Liver (tissue), 9 donors: ENCODE measurements around the gene FAM161B. TPM values are rescaled to one million over a fixed set of nuclear protein-coding genes. Genes with fewer than 3 reads are reported as not detected.

ENCODE experiments used
- DNase-seq: peaks from one replicate; pipeline ENCODE4 v3.0.0-alpha.2; 2017; ENCODE audit warnings: low spot score
- H3K27ac ChIP-seq, 2 donors: one replicate each; pipeline ENCODE4 v1.7.0; 2013; ENCODE audit warnings: inconsistent platforms in 2 of 2, low read length in 2 of 2, control low read depth in 1 of 2, low read depth in 1 of 2, mild to moderate bottlenecking in 1 of 2
- H3K27me3 ChIP-seq, 4 donors: one replicate each; pipeline versions ENCODE4 v1.6.1 to v1.7.0; 2013; ENCODE audit warnings: low read length in 3 of 4, inconsistent platforms in 1 of 4, mild to moderate bottlenecking in 1 of 4, moderate library complexity in 1 of 4; ENCODE audit not compliant: control insufficient read depth in 4 of 4, insufficient read depth in 4 of 4
- H3K36me3 ChIP-seq, 4 donors: one replicate each; pipeline versions ENCODE4 v1.6.1 to v1.7.0; 2013; ENCODE audit warnings: low read length in 3 of 4, mild to moderate bottlenecking in 3 of 4, low read depth in 1 of 4, moderate library complexity in 1 of 4; ENCODE audit not compliant: control insufficient read depth in 4 of 4, insufficient read depth in 3 of 4
- H3K4me1 ChIP-seq, 4 donors: one replicate each; pipeline versions ENCODE4 v1.6.1 to v1.7.0; 2013; ENCODE audit warnings: low read length in 3 of 4, mild to moderate bottlenecking in 3 of 4, moderate library complexity in 1 of 4; ENCODE audit not compliant: control insufficient read depth in 4 of 4, insufficient read depth in 4 of 4
- H3K4me3 ChIP-seq, 3 donors: one replicate each; pipeline versions ENCODE4 v1.6.1 to v1.7.0; 2013; ENCODE audit warnings: low read length in 3 of 3, control low read depth in 1 of 3, low read depth in 1 of 3, mild to moderate bottlenecking in 1 of 3
- H3K9ac ChIP-seq, 2 donors: one replicate each; pipeline ENCODE4 v1.7.0; 2013; ENCODE audit warnings: low read length in 2 of 2, mild to moderate bottlenecking in 2 of 2, moderate library complexity in 2 of 2, control low read depth in 1 of 2, low read depth in 1 of 2
- H3K9me3 ChIP-seq, 4 donors: one replicate each; pipeline versions ENCODE4 v1.6.1 to v1.7.0; 2013; ENCODE audit warnings: low read length in 3 of 4; ENCODE audit not compliant: control insufficient read depth in 4 of 4
- ATF3 ChIP-seq: IDR thresholded peaks from 2 replicates; pipeline ENCODE4 v1.6.1; 2016; ENCODE audit warnings: antibody characterized with exemption
- EGR1 ChIP-seq, 2 donors: IDR thresholded peaks; 2 replicates each; pipeline ENCODE4 v1.6.1; 2016 to 2018; ENCODE audit warnings: antibody characterized with exemption in 2 of 2, low read depth in 2 of 2
- FOXA1 ChIP-seq: IDR thresholded peaks from 2 replicates; pipeline ENCODE4 v1.6.1; 2016; ENCODE audit warnings: antibody characterized with exemption
- FOXA2 ChIP-seq: IDR thresholded peaks from 2 replicates; pipeline ENCODE4 v1.6.1; 2016; ENCODE audit warnings: antibody characterized with exemption
- GABPA ChIP-seq, 2 donors: IDR thresholded peaks in 1 of 2; conservative IDR thresholded peaks in 1 of 2; 2 replicates each; pipeline ENCODE4 v1.6.1; 2016; ENCODE audit warnings: antibody characterized with exemption in 2 of 2, mild to moderate bottlenecking in 1 of 2, moderate library complexity in 1 of 2
- HNF4A ChIP-seq, 2 donors: conservative IDR thresholded peaks; 2 replicates each; pipeline ENCODE4 v1.6.1; 2016; ENCODE audit warnings: antibody characterized with exemption in 2 of 2, mild to moderate bottlenecking in 2 of 2
- HNF4G ChIP-seq: IDR thresholded peaks from 2 replicates; pipeline ENCODE4 v1.6.1; 2016; ENCODE audit warnings: antibody characterized with exemption
- JUND ChIP-seq, 2 donors: IDR thresholded peaks; 2 replicates each; pipeline ENCODE4 v1.6.1; 2016; ENCODE audit warnings: antibody characterized with exemption in 2 of 2
- MAX ChIP-seq: IDR thresholded peaks from 2 replicates; pipeline ENCODE4 v1.6.1; 2016; ENCODE audit warnings: antibody characterized with exemption
- RAD21 ChIP-seq, 2 donors: IDR thresholded peaks; 2 replicates each; pipeline ENCODE4 v1.6.1; 2016; ENCODE audit warnings: antibody characterized with exemption in 2 of 2, mild to moderate bottlenecking in 2 of 2
- REST ChIP-seq: IDR thresholded peaks from 2 replicates; pipeline ENCODE4 v1.6.1; 2016; ENCODE audit warnings: antibody characterized with exemption, mild to moderate bottlenecking
- RXRA ChIP-seq, 2 donors: IDR thresholded peaks; 2 replicates each; pipeline ENCODE4 v1.6.1; 2017 to 2018; ENCODE audit warnings: antibody characterized with exemption in 2 of 2, mild to moderate bottlenecking in 1 of 2
- TAF1 ChIP-seq: conservative IDR thresholded peaks from 2 replicates; pipeline ENCODE4 v1.6.1; 2016; ENCODE audit warnings: antibody characterized with exemption, mild to moderate bottlenecking
- YY1 ChIP-seq: IDR thresholded peaks from 2 replicates; pipeline ENCODE4 v1.6.1; 2016; ENCODE audit warnings: antibody characterized with exemption, mild to moderate bottlenecking
- ZBTB33 ChIP-seq: IDR thresholded peaks from 2 replicates; pipeline ENCODE4 v1.6.1; 2016; ENCODE audit warnings: antibody characterized with exemption
- WGBS: extraction: QIAGEN DNeasy Blood & Tissue Kit; methylation state at CpG from one replicate; pipeline ENCODE4 v1.1.7; 2013; 5-methylcytosine and 5-hydroxymethylcytosine counted together
- polyA plus RNA-seq, 2 donors: library from polyadenylated mRNA; stranded (reverse) in 1 of 2; unstranded in 1 of 2; fragments of 200-250 nt in 1 of 2; fragments of >200 nt in 1 of 2; fragmentation: Nextera tagmentation in 1 of 2; extraction: Ambion mirVana in 1 of 2; gene quantifications; one replicate each; pipeline versions ENCODE4 v1.2.1 to v1.2.3, GENCODE V29; 2013 to 2015
- total RNA-seq, 2 donors: library from RNA; depleted of rRNA; stranded (reverse); fragments of >200 nt; gene quantifications; one replicate each; pipeline ENCODE4 v1.2.3, GENCODE V29; 2014
- TF ChIP-seq, protein P1 (sequence below): fragments of 150-350 bp; IDR thresholded peaks from 2 replicates; pipeline ENCODE4 v1.5.1; 2017; ENCODE audit warnings: improper control_type of control experiment, low read depth, low read length; ENCODE audit not compliant: missing input control
- donor health status: healthy.
- donor health status: healthy.
- donor health status: healthy.
- donor health status: healthy.
- donor health status: healthy.

Gene FAM161B
- total and polyA plus RNA-seq, 4 donors = 0.79 to 1.5 (median 1.2) TPM

DNA sequence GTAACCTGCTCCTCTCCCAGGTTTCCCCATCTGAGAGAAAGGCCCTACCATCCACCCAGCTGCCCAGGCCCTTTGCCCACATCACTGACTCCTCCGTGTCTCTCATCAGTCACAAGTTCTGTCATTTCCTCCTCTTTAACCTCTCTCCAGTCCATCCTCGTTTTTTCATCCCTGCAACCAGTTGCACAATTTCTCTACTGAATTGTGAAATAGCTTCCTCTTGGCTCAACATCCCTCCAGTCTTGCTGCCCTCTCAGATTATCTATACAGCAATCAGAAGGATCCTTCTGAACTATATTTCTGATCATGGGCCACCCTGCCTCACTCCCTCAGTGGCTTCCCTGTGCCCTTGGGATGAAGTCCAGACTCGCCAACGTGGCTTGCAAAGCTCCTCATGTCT is 6.8 kb downstream of the FAM161B start:
- TF ChIP-seq TAF1 (no peak), HNF4A (conservative IDR thresholded peaks at IDR 0.05) (peak in 1 of 2 donors; percentile 37), YY1 (no peak), HNF4G (no peak), FOXA1 (no peak), ATF3 (no peak), FOXA2 (no peak), RXRA (IDR thresholded peaks at IDR 0.05) (peak in 1 of 2 donors; percentile 23), RAD21 (IDR thresholded peaks at IDR 0.05) (peak in 1 of 2 donors; percentile 8)
- H3K9me3 ChIP-seq = no peaks in the 10 kb centered on the region
- DNase-seq = no peak
- H3K27me3 ChIP-seq = no peaks in the 10 kb centered on the region
- peaks cover 0 to 10% (median 3%) of the 10 kb centered on the region in 4 donors for H3K4me1 ChIP-seq
- H3K9ac ChIP-seq = no peak overlapping the region
- no peak overlapping the region for H3K4me3 ChIP-seq
- peaks cover 0 to 18% (median 8%) of the 10 kb centered on the region in 4 donors for H3K36me3 ChIP-seq
- 34% methylated on average over 4 of the region's 4 CpGs for WGBS
- H3K27ac ChIP-seq = no peak overlapping the region

GRCh38 chr14:73942180-73942579 is 7.7 kb downstream of the FAM161B start:
- peaks cover 0 to 10% (median 3%) of the 10 kb centered on the region in 4 donors for H3K4me1 ChIP-seq
- H3K9ac ChIP-seq = no peak overlapping the region
- no peaks in the 10 kb centered on the region for H3K9me3 ChIP-seq
- WGBS = 89% methylated on average over 7 of the region's 7 CpGs
- TF ChIP-seq TAF1 (no peak), FOXA2 (no peak), REST (no peak), HNF4G (no peak), ATF3 (no peak), ZBTB33 (no peak), MAX (no peak), EGR1 (IDR thresholded peaks at IDR 0.05; ENCODE audit: low read depth in 2 of 2) (no peak), HNF4A (conservative IDR thresholded peaks at IDR 0.05) (no peak), JUND (IDR thresholded peaks at IDR 0.05) (no peak), GABPA (IDR thresholded peaks at IDR 0.05 in 1 of 2, conservative IDR thresholded peaks at IDR 0.05 in 1 of 2) (no peak), RAD21 (IDR thresholded peaks at IDR 0.05) (no peak)
- TF ChIP-seq, protein P1, sequence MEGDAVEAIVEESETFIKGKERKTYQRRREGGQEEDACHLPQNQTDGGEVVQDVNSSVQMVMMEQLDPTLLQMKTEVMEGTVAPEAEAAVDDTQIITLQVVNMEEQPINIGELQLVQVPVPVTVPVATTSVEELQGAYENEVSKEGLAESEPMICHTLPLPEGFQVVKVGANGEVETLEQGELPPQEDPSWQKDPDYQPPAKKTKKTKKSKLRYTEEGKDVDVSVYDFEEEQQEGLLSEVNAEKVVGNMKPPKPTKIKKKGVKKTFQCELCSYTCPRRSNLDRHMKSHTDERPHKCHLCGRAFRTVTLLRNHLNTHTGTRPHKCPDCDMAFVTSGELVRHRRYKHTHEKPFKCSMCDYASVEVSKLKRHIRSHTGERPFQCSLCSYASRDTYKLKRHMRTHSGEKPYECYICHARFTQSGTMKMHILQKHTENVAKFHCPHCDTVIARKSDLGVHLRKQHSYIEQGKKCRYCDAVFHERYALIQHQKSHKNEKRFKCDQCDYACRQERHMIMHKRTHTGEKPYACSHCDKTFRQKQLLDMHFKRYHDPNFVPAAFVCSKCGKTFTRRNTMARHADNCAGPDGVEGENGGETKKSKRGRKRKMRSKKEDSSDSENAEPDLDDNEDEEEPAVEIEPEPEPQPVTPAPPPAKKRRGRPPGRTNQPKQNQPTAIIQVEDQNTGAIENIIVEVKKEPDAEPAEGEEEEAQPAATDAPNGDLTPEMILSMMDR = no peak
- DNase-seq = no peak
- no peaks in the 10 kb centered on the region for H3K27me3 ChIP-seq
- no peak overlapping the region for H3K4me3 ChIP-seq
- no peak overlapping the region for H3K27ac ChIP-seq
- peaks cover 0 to 18% (median 12%) of the 10 kb centered on the region in 4 donors for H3K36me3 ChIP-seq
